ENCODE results near the gene APOO.

DNA sequence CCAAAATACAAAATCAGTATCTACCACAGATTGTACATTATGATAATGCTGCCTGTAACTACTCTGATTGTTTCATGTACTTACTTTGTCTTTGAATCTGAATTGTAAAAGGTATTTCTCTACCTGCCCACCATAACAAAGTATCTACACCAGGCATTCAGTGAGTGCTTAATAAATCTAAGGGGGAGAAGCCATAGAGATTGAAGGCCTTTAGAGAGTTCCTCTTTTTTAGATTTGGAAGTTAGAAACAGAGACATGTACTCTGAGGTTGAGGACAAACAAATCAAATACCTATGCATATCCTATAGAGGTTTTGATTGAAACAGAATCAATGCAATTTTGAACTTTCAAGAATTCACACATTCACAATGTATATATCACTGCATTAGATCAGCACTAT, 82.1 kb downstream of the APOO start:
- TF ChIP-seq, protein P1, sequence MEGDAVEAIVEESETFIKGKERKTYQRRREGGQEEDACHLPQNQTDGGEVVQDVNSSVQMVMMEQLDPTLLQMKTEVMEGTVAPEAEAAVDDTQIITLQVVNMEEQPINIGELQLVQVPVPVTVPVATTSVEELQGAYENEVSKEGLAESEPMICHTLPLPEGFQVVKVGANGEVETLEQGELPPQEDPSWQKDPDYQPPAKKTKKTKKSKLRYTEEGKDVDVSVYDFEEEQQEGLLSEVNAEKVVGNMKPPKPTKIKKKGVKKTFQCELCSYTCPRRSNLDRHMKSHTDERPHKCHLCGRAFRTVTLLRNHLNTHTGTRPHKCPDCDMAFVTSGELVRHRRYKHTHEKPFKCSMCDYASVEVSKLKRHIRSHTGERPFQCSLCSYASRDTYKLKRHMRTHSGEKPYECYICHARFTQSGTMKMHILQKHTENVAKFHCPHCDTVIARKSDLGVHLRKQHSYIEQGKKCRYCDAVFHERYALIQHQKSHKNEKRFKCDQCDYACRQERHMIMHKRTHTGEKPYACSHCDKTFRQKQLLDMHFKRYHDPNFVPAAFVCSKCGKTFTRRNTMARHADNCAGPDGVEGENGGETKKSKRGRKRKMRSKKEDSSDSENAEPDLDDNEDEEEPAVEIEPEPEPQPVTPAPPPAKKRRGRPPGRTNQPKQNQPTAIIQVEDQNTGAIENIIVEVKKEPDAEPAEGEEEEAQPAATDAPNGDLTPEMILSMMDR (IDR thresholded peaks at IDR 0.05; ENCODE audit: low read depth, low read length, missing input control), result no peak
- no peak for TF ChIP-seq FOXA2 (IDR thresholded peaks at IDR 0.05)
